ENCODE measurements around the gene GPX3. TPM values are rescaled to one million over a fixed set of nuclear protein-coding genes. Genes with fewer than 3 reads are reported as not detected.

GPX3 gene
- total RNA-seq (2014; rRNA removed; shearing (Covaris generic)), result 338 and 380 TPM in 2 replicates

DNA sequence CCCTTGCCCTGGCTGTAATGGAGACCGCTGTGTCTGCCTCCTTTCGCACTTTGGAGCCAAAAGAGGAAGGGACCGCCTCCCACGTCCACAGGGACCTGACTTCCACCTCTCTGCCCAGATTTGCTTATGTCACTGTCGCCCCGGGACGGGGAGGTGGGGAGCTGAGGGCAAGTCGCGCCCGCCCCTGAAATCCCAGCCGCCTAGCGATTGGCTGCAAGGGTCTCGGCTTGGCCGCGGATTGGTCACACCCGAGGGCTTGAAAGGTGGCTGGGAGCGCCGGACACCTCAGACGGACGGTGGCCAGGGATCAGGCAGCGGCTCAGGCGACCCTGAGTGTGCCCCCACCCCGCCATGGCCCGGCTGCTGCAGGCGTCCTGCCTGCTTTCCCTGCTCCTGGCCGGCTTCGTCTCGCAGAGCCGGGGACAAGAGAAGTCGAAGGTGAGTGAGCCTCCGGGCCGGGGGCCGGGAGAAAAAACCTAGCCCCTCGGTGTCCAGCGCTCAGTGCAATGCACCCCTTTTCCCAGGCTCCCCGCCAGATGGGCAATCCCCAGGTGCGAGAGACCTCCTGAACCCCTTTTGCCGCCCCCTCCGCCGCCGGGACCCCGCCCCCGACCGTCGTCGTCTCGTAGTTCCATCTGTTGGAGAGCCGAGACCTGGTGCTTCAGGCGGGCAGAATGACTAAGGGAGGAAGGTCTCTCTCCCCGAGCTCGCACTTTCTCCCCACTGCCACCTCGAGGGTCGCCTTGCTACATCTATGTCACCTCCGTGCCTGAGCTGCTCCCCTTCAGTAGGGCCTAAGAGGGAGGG is at the start of gene GPX3:
TSS of gene GPX3 (plus strand) at position 288 of the 807 bp plus-strand sequence. CDS start at position 352, 64 bp downstream.
- DNase-seq (ENCODE audit: low spot score), result peak; percentile 88

DNA sequence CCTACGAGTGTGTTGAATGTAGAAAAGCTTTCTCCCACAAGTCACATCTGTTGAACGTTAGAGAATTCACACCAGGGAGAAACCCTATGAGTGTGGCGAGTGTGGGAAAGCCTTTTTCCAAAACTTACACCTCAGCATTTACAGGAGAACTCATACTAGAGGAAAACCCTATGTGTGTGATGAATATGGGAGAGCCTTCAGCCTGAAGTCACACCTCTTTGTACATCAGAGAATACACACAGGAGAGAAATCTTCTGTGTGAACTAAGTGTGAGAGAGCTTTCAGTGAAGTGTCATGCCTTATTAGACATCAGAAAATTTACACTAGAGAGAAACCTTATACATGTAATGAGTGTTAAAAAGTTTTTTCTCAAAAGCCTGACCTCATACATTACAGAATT is 41.8 kb upstream of the GPX3 start:
- DNase-seq (ENCODE audit: low spot score), result no peak

- no peak for DNase-seq (ENCODE audit: low spot score)
These were observed 32.6 kb upstream of the GPX3 start for GRCh38 chr5:150987746-150988145.

DNA sequence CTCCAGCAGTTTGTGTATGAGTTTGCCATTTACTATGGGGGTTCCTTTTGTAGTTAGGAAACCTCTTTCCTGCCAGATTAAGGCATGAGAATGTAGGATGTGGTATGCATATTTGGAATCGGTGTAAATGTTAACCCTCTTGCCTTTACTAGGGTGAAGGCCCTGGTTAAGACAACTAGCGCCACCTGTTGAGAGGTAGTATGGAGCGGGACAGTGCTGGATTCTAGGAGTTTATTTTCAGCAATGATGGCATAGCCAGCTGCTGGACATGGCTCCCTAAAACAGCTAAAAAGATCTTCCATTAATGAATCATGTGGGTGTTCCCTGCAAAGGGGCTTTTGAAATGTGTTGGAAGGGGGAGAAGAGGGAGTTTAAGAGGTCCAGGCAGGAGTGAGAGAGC is 30.7 kb upstream of the GPX3 start:
- DNase-seq (ENCODE audit: low spot score), result no peak

DNA sequence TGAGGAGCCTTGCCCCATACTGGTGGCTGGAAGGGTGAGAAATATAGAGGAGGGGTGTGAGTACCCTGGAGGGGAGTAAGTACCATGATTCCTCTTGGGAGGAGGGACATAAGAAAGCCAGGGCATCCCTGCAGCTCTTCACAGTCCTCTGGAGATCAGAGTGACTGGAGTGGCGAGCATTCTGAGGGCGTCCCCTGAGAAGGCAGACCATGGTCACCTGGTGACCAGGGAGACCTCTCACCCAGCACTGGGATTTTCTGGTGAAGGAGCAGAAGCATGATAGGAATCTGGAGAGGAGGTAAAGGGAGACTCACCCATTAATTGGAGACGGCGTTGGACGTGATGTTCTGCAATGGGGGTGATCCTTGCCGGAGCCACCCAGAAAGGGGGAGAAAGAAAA is 27.7 kb upstream of the GPX3 start:
- DNase-seq (ENCODE audit: low spot score), result no peak

GRCh38 chr5:150993422-150993821 is 27.0 kb upstream of the GPX3 start:
- no peak for DNase-seq (ENCODE audit: low spot score)

DNA sequence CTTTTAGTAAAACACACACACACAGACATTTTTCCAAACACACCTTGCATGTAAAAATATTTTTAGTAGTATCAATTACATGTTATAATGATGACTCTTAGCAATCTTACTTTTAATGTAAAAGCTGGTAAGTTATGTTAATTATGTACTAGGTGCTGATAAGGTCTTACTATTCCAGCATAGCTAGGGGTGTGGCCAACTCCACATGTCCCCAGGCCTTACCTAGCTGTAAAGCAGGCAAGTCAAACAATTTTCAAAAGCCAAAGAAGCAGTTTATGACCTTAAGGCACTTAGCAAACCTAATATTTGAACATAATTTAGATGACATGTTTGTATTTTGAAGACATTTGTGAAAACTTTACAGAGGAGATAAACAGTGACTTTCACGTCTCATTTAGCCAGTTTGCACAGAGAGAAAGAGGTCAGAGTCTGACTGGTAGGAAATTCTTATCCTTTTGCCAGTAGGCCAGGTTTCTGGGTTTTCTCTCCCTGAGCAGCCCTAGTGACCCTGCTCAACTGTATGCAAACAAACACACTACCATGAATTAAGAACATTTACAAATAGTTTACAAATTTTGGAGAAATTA is 26.5 kb upstream of the GPX3 start:
- no peak for DNase-seq (ENCODE audit: low spot score)

GRCh38 chr5:150999704-151000442 is 20.5 kb upstream of the GPX3 start:
- no peak for DNase-seq (ENCODE audit: low spot score)

GRCh38 chr5:151001436-151001835 is 19.0 kb upstream of the GPX3 start:
- no peak for DNase-seq (ENCODE audit: low spot score)

DNA sequence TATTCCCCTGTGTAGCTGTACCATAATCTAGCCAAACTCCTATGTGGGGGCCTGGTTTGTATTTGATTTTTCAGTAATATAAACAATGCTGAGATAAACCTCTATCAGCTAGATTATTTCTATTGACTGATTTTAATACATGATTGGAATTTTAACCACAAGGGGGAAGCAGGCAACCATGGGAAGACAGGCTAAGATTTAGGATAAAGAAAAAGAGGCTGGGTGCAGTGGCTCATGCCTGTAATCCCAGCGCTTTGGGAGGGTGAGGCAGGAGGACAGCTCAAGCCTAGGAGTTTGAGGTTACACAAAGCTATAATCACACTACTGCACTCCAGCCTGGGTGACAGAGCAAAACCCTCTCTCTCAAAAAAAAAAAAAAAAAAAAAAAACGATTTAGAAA is 18.1 kb upstream of the GPX3 start:
- no peak for DNase-seq (ENCODE audit: low spot score)

DNA sequence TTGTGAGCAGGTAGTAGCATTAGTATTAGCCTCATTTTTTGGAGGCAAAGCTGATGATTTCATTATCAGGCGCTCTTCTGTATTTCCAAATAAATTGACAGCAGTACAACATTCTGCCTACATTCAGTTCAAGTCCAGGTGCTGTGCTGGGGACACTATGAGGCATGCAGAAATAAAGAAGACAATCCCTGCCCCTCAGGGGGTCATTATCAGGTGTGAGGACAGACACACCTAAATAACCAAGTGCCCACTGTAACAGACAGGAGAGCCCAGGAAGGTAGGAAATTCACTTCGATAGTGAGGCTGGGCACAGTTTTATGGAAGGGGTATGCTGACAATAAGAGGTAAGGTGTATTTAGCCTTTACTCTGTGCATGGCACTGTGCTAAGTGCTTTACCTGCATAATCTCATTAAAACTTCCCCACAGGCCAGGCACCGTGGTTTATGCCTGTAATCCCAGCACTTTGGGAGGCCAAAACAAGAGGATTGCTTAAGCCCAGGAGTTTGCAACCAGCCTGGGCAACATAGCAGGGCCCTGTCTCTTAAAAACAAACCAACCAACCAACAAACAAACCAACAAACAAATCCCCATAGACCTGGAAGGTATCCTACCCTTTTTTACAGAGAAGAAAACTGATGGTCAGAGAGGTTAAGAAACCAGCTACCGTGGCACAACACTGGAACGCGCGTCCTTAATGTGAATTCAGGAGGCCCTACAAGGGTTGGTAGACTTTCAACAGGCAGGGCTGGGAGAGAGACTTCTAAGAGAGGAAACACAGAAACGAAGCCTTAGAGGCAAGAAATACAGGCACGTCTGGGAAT is 17.5 kb upstream of the GPX3 start:
- no peak for DNase-seq (ENCODE audit: low spot score)

DNA sequence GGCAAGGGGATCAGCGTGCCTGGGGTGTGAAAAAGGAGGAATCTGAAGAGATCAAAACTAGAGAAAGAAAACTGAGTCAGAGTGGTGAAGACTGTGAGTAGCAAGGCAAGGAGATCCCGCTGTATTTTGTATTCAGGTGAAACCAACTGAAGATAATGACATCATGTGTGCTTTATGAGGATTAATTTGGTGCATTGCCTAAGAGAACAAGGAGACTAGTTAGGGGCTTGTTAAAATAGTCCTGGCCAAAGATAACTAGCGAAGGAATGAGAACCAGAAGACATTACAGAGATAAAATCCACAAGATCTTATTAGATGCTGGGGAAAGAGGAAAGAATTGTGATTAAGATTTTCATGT is 16.9 kb upstream of the GPX3 start:
- no peak for DNase-seq (ENCODE audit: low spot score)

DNA sequence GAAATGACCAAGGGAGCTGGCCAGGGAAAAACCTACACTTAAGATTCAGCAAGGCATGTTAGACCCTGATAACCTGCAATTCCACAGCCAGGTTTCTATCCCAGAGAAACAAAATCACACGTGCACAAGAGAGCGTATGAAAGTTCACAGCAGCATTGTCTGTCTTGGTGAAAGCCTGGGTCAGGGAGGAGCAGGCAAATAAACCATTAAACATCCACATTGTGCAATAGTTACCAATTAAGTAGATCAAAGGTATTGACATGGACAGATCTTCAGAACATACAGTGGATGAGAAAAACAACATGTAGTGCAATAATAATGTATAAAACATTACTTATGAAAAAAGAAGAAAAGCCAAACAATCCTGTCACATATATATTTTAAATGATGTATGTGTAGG is 15.9 kb upstream of the GPX3 start:
- no peak for DNase-seq (ENCODE audit: low spot score)

DNA sequence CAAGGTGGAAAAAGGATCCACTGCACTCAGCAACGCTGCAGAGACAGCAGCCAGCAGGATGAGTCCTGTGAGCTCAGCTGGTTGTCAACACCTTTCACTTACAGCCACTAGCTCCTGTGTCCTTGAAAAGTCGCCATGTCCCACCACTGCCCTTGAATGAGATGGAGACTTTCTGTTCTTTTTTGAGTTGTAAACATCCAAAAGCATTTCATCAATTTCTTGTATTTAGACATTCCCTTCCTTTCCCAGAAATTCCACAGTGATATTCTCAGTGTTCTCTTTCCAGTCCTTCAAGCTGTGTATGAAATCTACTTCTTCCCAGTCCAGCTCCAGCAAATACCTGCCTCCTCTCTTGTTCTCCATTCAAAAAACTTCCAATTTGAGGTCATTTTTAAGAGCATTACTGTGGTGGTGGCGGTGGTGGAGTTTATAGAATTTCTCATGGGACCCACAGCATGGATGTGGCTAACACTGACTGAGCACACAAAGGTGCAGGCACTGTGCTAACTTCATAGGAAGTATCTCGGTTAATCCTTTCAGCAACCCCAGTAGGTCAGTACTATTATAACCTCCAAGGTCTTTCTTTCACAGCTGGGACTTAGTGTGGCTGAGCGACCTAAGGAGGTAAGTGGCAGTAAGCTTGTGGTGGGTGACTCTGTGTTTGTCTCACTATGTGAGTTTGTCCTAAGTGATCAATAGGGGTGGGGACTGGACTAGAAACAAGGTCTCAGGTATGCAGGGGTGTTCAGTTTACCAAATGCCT is 15.0 kb upstream of the GPX3 start:
- no peak for DNase-seq (ENCODE audit: low spot score)

DNA sequence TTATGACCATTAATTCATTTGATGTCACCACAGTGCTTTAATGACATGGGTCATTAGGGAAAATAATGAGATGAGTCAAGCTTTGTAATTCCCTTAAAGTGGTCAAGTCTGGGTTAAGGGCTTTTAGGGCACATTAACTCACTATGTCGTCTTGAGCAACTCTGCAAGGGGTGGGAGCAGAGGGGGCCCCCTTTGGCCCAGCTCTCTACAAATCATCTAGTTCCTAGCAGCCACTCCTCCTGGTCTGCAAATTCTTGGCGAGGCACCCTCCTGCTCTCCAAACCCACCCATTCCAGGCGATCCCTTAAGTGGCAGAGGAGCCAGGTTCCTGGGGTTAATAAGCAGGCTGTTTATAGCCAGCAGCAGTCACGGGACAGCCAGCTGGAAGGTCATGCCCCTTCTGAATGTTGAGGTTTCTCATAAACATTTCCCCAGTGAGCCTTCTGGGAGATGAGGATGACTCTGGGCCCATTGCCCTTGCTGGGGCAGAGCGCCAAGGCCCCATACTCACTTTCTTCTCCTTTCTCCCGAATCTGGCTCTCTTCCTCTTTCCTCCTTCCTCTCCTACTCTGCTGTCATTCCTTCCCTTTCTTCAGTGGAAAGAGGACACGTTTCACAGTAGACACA is 14.3 kb upstream of the GPX3 start:
- DNase-seq (ENCODE audit: low spot score), result peak; percentile 59

DNA sequence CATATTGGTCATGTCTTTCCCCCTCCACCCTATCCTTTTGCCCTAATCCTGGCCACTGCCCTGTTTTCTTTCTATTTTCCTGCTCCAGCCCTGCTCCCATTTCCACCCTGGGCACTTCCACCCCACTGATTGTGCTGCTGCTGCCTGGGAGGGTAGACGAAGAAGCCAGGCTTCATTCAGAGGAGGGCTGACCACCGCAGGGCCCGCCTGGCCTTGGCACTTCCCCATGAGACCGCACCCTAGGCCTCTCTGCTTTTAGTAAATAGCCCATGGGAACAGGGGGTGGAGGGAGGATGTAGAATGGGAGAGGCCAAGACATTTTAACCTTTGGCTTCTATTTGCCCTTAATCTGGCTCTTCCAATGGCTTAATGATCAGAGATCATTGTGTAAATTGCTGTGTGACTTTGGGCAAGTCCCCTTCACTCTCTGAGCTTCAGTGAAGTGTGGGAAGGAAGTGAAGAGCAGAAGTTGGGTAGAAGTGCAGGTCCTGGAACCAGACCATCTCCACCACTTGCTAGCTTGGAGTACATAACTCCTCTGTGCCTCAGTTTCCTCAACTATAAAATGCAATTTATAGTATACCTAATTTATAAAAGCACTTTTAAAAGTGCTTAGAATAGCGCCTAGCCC is 13.6 kb upstream of the GPX3 start:
- no peak for DNase-seq (ENCODE audit: low spot score)

DNA sequence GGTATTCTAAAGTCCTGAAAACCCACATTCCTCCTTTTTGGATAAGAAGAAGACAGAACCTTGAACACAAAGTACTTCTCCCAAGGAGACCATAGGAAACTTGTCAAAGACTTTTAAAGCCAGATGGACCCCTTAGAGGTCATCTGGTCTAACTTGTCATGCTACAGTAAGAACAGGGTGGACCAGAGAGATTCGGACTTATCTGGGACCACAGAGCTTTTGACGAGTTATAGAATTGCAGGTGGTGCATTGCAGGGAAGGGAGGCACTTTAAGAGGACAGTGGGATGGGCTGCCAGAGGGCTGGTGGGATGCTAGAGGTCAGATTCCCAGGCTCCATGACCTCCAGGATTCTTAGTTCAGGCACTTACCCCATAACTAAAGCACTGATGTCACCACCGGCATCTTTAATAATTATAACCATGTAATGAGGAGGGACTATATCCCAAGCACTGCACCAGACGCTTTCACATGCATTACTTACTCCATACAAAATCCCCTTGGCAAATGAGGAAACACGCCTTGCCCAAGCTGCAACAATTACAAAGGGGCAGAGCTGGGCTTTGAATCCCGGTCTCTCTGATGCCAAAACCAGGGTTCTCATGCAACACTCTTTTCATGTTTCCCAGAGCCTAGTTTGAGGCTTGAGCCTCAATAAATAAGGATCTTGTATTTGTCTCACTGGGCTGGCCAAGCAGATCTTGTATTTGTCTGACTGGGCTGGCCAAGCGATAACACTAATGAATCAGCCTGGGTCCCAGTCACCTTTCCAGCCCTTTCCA is 12.8 kb upstream of the GPX3 start:
- DNase-seq (ENCODE audit: low spot score), result no peak

- no peak for DNase-seq (ENCODE audit: low spot score)
These were observed 12.2 kb upstream of the GPX3 start for GRCh38 chr5:151008210-151008491.

DNA sequence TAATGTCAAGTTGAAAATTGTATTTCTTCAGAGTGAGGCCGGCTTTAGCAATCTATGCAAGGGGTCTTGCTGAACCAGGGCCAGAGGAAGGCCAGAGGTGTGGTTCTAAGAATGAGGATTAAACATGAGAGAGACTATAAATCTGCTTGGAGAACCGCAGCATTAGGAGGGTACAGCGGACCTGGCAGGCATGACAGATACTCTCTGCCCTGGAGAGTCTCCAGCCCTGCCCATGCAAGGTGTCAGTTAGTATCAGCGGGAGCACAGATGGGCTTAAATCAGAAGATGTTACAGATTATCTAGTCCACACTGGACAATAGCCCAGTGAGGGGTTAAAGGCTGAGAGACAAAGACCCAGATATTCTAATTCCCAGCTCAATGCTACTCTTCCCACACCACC is 11.5 kb upstream of the GPX3 start:
- DNase-seq (ENCODE audit: low spot score), result no peak

DNA sequence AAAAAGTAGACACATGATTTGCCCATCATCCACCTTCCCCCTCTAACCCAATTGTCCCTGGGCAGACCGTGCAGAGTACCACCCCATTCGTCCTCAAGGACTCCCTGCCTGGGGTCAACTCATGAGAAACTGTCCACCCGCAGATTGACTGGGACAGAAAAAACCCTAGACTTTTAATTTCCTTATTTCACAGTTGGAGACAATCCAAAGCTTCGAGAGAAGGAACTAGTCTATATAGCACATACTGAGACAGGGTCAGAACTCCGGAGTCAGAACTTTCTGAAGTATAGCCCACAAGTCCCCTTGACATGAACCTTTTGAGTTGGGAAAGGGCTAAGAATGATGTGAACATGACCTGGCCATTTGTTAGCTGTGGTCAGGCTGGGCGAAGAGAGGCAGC is 7.5 kb upstream of the GPX3 start:
- no peak for DNase-seq (ENCODE audit: low spot score)

Data from H4 (cell line).